NCI-H748 (cell line): ENCODE results near the gene ZNF91.
A peak's percentile ranks its signal among the peaks of the same experiment; 100 is the strongest.
"Not testable (repeated sequence)": the region's sequence is repeated elsewhere in the genome, so short reads cannot be mapped to it uniquely, and the experiment has no call there.

Experiments used
- DNase-seq: peaks from one replicate; lab custom pipeline; 2025; ENCODE audit not compliant: unreplicated experiment; lab: John Stamatoyannopoulos, UW

ZNF91 gene

DNA sequence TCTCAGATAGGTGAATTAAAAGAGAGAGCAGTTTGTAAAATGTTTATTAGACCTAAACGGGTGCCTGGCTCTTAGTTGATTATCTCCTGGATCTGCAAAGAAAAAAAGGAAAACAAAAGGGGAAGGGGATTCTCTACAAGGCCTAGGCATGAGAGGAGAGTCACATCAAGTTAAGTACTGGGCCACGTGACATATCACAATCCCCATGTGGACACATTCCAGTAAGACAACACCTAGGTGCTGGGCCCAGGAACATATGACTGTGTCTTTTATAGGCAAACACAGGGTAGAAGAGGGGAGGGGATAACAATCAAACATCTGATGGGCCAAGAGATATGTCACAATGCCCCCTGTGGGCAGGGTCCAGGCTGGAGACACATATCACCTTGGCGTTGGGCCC is 4.2 kb upstream of the ZNF91 start:
- no peak for DNase-seq

DNA sequence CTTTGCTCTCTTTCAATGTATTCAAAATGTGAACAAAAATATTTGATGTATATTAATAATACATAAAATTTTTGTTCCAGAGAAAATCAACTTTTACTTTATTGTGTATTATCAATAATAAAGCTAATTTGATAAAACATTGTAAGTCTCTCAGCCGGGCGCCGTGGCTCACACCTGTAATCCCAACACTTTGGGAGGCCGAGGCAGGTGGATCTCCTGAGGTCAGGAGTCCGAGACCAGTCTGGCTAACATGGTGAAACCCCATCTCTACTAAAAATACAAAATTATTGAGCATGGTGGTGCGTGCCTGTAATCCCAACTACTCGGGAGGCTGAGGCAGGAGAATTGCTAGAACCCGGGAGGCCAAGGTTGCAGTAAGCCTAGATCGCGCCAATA is 449 bp upstream of the ZNF91 start:
- DNase-seq = not testable (repeated sequence)

DNA sequence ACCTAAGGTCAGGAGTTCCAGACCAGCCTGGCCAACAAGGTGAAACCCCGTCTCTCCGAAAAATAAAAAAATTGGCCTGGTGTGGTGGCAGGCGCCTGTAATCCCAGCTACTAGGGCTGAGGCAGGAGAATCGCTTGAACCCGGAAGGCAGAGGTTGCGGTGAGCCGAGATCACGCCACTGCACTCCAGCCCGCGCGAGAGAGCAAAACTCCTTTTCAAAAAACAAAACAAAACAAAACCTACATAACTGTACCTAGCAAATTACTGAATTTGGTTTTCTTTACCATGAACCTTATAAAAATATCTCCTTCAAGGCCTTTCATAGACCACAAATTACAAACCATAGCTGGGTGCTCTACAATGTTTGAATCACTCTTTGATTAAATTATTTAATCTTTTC is 760 bp downstream of the ZNF91 start:
- no peak for DNase-seq

DNA sequence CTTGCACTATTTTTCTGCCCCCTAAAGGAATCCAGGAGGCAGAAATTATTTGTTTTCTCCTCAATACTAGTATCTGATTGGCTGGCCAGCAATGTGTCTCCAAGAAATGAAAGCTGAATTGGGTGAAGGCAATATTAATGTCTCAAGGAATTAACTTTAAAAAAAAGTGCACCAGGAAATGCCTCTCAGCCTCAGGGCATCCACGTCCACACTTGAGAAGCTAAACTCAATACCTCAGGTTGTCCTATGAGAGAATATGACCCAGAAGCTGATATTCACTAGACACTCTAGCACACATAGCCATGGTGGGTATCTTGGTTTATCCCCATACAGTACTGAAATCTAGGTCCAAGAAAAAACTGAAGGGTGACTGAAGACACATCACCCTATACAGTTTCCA is 2.1 kb downstream of the ZNF91 start:
- DNase-seq = no peak

DNA sequence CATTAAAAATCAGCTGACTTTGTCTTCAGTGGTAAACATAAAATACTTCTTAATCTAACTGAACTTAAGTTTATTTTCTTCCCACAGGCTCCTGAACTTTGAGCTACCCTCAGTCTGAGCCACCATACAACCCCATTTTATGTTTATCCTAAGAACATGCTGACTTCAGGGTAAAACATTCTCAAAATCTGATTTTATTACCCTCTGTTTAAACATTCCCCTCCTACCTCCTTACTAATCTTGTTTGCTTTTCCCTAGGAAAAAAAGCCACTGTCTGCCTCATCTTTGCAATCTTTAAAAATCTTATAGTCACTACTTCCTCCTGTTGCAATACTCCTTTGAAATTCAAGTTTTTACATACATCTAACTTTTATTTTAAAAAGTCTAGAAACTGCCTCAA is 4.0 kb downstream of the ZNF91 start:
- no peak for DNase-seq

DNA sequence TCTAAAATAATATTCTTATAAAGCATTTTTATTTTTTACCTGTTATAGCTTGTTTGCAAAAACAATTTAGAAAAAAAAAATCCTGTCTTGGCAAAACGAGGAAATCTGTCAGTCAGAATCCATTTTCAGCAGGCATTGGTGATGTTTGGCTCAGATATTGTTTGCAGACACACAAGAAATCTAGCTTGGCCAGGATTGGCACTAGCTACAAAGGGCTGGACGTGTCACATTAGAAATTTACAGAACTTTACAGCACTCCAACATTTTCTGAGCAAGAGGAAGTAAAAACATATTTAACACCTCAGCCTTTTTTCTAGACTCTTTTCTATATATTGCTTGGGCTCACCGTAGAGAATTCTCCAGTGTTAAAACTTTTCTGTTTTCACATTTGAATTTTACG is 9.9 kb downstream of the ZNF91 start:
- DNase-seq = no peak

DNA sequence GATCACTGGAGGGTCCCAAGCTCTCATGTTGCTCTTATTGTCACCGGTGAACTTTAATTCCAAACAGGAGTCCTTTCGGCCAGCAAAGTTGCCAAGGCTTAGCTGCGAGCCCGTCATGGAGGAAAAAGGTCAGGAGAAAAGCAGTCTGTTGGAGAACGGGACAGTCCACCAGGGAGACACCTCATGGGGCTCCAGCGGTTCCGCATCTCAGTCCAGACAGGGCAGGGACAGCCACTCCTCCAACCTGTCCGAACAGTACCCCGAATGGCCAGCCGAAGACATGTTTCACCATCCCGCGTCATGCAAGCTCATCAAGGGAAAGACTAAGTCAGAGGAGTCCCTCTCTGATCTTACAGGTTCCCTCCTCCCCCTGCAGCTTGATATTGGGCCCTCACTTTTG is 10.4 kb downstream of the ZNF91 start:
- no peak for DNase-seq

DNA sequence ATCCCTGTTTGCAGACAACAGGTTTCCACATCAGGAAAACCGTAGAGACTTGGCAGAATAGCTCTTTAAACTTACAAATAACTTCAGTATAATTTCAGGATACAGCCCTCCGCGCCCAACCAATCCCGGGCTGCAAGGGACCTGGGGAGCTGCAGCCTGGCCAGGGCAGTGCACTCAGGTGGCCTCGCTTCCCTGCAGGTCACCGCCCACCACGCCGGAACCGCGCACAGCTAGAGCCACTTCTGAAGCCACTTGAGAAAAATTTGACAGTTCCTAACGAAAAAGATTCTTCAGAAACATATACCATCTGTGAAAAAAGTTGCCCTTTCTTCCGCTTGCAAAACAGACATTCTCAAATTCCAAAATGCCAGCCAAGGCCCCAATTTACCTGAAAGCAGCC is 11.1 kb downstream of the ZNF91 start:
- DNase-seq = no peak

DNA sequence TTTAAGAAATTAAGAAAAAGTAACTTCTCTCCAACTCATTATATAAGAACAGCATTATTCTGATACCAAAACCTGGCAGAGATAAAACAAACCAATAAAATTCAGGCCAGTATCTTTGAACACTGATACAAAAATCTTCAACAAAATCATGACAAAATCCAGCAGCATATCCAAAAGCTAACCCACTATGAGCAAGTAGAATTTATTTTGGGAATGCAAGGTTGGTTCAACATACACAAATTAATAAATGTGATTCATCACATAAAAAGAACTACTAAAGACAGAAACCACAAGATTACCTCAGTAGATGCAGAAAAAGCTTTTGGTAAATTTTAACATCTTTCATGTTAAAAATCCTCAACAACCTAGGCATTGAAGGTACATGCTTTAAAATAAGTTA is 12.3 kb downstream of the ZNF91 start:
- no peak for DNase-seq

DNA sequence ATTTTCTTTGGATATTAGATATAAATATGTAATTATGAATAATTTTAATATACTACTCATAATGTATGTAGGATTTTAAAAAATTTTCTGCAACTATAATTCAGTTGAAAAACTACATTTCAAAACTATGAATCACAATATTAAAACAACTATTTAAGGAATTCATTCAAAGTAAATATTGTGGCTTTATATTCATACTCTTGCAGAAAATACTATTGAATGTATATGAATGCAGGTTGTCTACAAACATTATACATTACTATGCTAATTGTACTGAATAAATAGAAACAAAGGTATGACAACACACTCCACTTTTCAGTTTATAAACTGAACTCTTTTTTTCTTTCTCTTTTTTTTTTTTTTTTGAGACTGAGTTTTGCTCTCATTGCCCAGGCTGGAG is 14.2 kb downstream of the ZNF91 start:
- DNase-seq = no peak

DNA sequence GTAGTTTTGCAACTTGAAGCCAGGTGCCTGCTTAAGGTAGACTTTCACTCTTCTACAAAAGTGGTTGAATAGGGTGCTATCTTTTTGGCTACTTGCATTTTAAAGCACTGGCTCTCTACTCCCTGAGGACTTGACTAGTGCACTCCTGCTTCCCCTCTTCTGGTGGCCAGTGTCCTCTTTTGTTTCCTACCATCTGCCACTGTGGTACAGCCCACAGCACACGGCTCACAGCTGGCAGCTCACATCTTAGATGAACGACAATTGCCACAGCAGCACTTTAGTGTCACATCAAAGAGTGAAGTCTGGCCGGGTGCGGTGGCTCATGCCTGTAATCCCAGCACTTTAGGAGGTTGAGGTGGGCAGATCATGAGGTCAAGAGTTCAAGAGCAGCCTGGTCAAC is 15.6 kb downstream of the ZNF91 start:
- DNase-seq = not testable (repeated sequence)

DNA sequence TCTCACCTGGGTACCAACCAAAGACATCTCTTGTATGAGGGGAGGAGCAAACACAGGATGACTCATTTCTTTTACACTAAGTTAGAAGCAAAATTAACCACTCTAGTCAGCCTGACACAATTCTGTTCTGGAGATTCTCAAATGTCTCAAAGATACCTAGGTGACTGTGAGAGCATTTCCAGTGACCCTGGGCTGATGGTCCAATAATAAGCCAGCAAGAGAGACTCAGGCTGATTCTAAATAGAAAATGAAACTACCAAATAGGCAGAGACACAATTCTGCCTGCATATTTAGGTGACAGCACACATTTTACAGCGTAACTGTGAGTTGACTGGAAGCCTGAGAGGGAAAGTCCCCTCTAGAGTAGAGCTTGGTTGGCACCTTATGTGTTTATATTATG is 16.3 kb downstream of the ZNF91 start:
- DNase-seq = no peak

DNA sequence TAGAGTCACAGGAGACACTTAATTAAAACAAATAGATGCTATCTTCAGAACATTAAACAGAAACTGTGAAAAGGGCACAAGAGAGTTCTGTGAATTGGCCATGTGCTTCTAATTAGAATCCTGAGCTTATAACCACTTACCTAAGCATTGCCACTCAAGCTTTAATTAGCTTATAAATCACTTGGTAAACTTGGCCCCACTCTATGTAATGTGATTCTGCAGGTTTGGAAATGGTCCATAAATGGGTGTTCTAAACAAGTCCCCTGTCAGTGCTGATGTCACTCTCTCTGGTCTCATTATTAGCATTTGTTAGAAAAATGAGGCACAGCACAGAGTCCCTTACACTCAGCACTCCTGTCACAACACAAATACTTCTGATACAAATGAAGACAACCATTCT is 18.0 kb downstream of the ZNF91 start:
- DNase-seq = peak; percentile 16

DNA sequence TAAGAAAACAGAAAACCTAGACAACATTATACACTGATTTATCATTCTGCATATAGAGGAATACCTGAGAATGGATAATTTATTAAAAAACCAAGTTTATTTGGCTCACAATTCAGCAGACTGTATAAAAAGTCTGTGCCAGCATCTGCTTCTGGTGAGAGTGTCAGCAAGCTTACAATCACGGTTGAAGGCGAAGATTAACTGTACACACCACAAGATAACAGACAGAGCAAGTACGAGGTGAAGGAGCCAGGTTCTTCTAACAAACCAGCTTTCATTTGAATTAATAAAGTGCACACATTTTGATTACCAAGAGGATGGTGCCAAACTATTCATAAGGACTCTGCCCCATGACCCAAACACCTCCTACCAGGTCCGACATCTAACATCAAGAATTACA is 28.8 kb downstream of the ZNF91 start:
- no peak for DNase-seq

DNA sequence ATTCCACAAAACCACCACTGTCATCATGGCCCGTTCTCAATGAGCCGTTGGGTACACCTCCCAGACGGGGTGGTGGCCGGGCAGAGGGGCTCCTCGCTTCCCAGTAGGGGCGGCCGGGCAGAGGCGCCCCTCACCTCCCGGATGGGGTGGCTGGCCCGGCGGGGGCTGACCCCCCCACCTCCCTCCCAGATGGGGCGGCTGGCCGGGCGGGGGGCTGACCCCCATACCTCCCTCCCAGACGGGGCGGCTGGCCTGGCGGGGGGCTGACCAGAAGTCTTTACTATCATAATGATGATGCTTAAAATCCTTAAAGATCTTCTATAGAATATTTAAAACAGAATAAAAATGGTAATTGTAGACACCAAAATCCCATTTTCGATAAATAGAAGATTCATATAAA is 29.2 kb downstream of the ZNF91 start:
- not testable (repeated sequence) for DNase-seq

DNA sequence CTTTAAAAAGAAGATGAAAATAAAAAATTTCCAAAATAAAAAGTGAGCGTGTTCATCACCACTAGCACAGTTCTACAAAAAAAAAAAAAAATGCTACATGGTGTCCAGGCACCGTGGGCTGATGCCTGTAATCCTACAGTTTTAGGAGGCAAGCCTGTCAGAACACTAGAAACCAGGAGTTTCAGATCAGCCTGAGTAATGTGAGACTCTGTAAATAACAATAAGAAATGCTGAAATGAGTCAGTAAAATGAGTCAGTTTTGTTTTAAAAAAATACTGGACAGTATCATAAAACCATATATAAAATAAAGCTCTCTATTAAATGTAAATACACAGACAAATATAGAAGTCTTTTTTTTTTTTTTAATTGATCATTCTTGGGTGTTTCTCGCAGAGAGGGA is 30.0 kb downstream of the ZNF91 start:
- no peak for DNase-seq

DNA sequence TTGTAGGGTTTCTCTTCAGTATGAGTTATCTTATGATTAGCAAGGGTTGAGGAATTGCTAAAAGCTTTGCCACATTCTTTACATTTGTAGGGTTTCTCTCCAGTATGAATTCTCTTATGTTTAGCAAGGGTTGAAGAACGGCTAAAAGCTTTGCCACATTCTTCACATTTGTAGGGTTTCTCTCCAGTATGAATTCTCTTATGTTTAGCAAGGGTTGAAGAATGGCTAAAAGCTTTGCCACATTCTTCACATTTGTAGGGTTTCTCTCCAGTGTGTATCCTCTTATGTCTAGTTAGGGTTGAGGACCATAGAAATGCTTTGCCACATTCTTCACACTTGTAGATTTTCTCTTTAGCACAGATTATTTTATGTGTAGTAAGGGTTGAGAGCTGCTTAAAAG is 33.4 kb downstream of the ZNF91 start:
- DNase-seq = not testable (repeated sequence)

DNA sequence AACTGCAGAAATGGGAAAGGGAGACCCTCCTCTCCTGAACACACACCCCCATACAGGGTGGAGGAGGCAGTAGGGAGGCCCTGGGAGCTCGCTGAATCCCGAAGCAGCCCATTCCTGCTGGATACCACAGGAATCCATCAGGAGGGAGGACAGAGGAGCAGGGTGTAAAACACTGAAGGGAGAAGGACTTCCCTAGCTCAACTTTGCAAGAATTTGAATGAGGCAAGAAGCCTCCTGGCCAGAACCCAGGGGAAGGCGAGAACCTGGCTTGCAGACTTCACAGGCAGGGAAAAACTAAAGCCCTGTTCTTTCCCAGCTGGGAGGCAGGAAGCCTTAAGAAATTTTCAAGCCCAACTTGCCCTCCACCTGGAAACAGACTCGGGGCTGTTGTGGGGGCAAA is 43.5 kb downstream of the ZNF91 start:
- no peak for DNase-seq

DNA sequence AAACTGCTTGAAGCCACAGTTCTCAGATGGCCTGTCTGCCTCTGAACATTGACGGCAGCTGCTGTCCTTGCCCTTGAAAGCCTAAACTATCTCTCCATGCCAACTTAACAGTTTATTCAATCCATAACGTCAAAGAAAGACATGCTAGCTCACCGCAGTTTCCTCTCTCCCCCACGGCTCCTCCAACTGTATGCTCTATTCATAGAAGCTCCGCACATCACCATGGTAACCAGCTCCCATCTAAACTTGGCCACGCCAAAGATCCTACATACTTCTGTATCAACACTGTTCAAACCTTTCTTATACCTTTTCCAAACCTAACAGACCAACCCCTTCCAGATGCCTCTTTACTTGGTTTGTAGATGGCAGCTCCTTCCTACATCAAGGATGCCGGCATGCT is 48.6 kb downstream of the ZNF91 start:
- no peak for DNase-seq

DNA sequence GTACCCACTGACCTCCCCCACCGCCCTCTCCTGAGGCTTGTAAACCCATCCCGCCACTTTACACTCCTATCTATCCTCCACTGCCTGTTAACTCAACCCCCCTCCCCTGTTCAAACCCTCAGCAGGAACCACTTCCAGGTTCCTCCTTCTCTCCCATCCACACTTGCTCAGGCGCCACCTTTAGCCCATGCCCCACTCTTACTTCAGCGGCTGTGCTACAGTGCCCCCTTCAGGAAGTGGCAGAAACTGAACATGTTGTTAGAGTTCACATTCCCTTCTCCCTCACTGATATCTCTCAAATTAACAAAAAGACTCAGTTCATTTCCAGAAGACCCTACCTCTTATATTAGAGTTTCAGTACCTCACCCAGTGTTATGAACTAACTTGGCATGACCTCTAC is 49.4 kb downstream of the ZNF91 start:
- no peak for DNase-seq

DNA sequence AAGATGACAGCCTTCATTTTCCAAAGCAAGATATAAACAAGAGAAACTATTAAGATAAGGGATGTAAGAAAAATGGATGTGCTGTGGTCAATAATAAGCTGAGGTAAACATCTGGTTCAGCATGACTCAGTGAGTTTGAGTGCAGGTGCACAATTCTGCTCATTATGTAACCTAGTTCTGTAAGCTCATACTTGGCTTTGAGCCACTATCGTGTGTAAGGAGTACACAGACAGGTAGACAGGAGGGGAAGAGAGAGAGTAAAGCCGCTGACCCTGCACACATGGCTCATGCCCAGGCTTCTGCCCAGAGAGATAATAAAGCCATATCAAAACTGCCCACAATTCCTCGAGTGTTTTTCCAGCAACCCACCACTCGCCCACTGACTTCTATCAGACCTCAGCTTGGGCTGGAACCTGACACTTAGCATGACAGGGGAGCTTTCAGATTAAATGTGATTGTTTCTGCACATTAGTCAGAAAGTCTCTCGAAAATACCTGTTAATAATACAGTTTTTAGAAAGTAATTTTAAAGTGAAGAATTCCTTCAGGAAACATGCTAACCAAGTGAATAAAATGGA is 51.7 kb downstream of the ZNF91 start:
- DNase-seq = peak; percentile 20

DNA sequence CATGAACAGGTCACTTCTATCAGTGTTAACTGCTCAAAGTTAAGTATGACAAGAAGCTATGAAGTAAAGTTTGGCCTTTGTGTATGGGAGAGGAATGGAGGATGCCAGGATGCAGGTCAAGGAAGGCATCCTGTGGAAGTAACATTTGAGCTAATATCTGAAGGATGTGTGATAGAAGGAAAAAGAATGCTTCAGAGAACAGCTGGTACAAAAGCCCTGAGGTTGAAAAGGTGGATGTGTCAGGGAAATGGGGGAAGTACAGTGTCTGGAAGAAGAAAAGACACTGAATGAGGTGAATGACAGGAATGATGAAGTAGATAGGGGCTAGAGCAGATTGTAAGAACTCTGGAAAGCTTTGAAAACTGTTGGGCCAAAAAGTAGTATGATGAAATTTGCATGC is 67.1 kb downstream of the ZNF91 start:
- no peak for DNase-seq

DNA sequence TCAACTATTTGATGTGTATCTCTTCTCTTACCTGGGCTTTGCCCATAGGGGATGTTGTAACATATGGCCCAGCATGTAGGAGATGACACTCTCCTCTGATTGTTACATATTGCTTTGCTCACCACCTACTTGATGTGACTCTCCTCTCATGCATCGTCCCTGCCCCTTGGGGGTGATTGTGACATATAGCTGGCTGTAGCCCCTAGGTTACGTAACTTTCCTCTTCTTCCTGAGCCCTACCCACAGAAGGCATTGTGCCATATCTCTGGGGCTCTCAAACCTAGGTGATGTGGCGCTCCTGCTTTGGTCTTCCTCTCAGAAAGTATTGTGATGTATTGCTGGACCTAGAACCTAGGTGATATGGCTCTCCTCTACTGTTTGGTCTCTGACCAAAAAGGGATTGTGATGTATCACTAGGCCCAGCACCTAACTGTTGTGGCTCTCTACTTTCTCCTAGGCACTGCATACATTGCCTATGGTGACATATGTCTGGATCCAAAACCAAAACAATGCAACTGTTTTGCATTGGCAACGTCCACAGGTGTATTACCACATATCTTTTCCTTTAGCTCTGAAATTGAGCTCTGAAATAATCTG is 73.2 kb downstream of the ZNF91 start:
- DNase-seq = no peak
